WTC11 (cell line): ENCODE measurements around the gene EIF2AK3. TPM values are rescaled to one million over a fixed set of nuclear protein-coding genes. Genes with fewer than 3 reads are reported as not detected.
A peak's percentile ranks its signal among the peaks of the same experiment; 100 is the strongest.

Source experiments
- ATAC-seq: fragments of 200-7000 bp; cut with Tn5 transposase; 2 replicates; pipeline ENCODE4 v1.10.0; 2021; ENCODE audit warnings: mild to moderate bottlenecking, moderate library complexity
- Bru-seq: library from RNA; stranded (reverse); fragments of 400-500 nt; gene quantifications from one replicate; lab custom pipeline; 2021; lab: Mats Ljungman, UMichigan
- CTCF ChIA-PET: fragments of 300-600 bp; sonication (Branson Sonifier 250); formaldehyde crosslinking; loops from one replicate; lab custom pipeline; 2021; ENCODE audit warnings: antibody characterized with exemption; lab: Charles Lee
- POLR2A ChIA-PET: fragments of 350-600 bp; sonication (Branson Sonifier 250); formaldehyde crosslinking; loops from one replicate; lab custom pipeline; 2021; ENCODE audit warnings: antibody characterized with exemption; lab: Charles Lee
- DNase-seq: peaks from one replicate; pipeline ENCODE4 v3.0.0; 2021; ENCODE audit warnings: low spot score
- H3K27ac Mint-ChIP-seq: 2 replicates; pipeline ENCODE4 v1.8.0; 2021; ENCODE audit warnings: mixed read lengths
- H3K27me3 Mint-ChIP-seq: 2 replicates; pipeline ENCODE4 v1.8.0; 2021; ENCODE audit warnings: low read depth, mild to moderate bottlenecking, moderate library complexity, mixed read lengths
- H3K36me3 Mint-ChIP-seq: 2 replicates; pipeline ENCODE4 v1.8.0; 2021; ENCODE audit warnings: mixed read lengths
- H3K4me1 Mint-ChIP-seq: 2 replicates; pipeline ENCODE4 v1.8.0; 2022; ENCODE audit warnings: mixed read lengths
- H3K4me3 Mint-ChIP-seq: 2 replicates; pipeline ENCODE4 v1.8.0; 2021; ENCODE audit warnings: mild to moderate bottlenecking, moderate library complexity, mixed read lengths
- H3K9me3 Mint-ChIP-seq: 2 replicates; pipeline ENCODE4 v1.8.0; 2021; ENCODE audit warnings: mixed read lengths
- ETV6 ChIP-seq: sonication (generic); formaldehyde crosslinking; IDR thresholded peaks from 2 replicates; pipeline ENCODE4 v1.8.1; 2022; ENCODE audit warnings: mild to moderate bottlenecking, missing genetic modification reagents
- HMGXB4 ChIP-seq: sonication (generic); formaldehyde crosslinking; IDR thresholded peaks from 2 replicates; pipeline ENCODE4 v1.8.1; 2023; ENCODE audit warnings: mild to moderate bottlenecking, moderate library complexity, missing genetic modification reagents
- IRF2 ChIP-seq: sonication (generic); formaldehyde crosslinking; IDR thresholded peaks from 2 replicates; pipeline ENCODE4 v1.8.0; 2022; ENCODE audit warnings: low read depth, missing genetic modification reagents, borderline replicate concordance
- JAZF1 ChIP-seq: fragments of 250-450 bp; sonication (Bioruptor Pico); IDR thresholded peaks from 2 replicates; pipeline ENCODE4 v1.9.0; 2021; ENCODE audit warnings: moderate library complexity, mild to moderate bottlenecking, inconsistent platforms
- JUN ChIP-seq: sonication (generic); formaldehyde crosslinking; IDR thresholded peaks from 2 replicates; pipeline ENCODE4 v1.8.0; 2023; ENCODE audit warnings: mild to moderate bottlenecking, missing genetic modification reagents
- MAX ChIP-seq: sonication (generic); formaldehyde crosslinking; IDR thresholded peaks from 2 replicates; pipeline ENCODE4 v1.8.0; 2022; ENCODE audit warnings: mild to moderate bottlenecking, missing genetic modification reagents
- TEAD1 ChIP-seq: sonication (generic); formaldehyde crosslinking; IDR thresholded peaks from 2 replicates; pipeline ENCODE4 v1.8.0; 2022; ENCODE audit warnings: mild to moderate bottlenecking, missing genetic modification reagents
- ZBTB43 ChIP-seq: sonication (generic); formaldehyde crosslinking; IDR thresholded peaks from 2 replicates; pipeline ENCODE4 v1.8.1; 2023; ENCODE audit warnings: mild to moderate bottlenecking, missing genetic modification reagents
- ZNF121 ChIP-seq: sonication (generic); formaldehyde crosslinking; IDR thresholded peaks from 2 replicates; pipeline ENCODE4 v1.8.0; 2023; ENCODE audit warnings: missing genetic modification reagents
- ZNF396 ChIP-seq: fragments of 250-450 bp; sonication (Bioruptor Pico); IDR thresholded peaks from 2 replicates; pipeline ENCODE4 v1.8.0; 2021; ENCODE audit warnings: mild to moderate bottlenecking, moderate library complexity, borderline replicate concordance
- ZNF671 ChIP-seq: fragments of 250-450 bp; sonication (Bioruptor Pico); IDR thresholded peaks from 2 replicates; pipeline ENCODE4 v1.8.0; 2021; ENCODE audit warnings: mild to moderate bottlenecking
- long read RNA-seq, 3 experiments: library from RNA in 1 of 3; library from capped mRNA in 1 of 3; library from polyadenylated mRNA in 1 of 3; unstranded in 2 of 3; stranded (forward) in 1 of 3; transcript quantifications; one replicate each; pipeline ENCODE4 v2.0.0, GENCODE V29; 2021
- total RNA-seq: library from RNA; stranded (reverse); gene quantifications from 3 replicates; pipeline ENCODE4 v1.2.3, GENCODE V29; 2021
- TF ChIP-seq, protein P1 (sequence below): sonication (generic); formaldehyde crosslinking; IDR thresholded peaks from 2 replicates; pipeline ENCODE4 v1.8.1; 2023; ENCODE audit warnings: mild to moderate bottlenecking, missing genetic modification reagents, moderate library complexity
- TF ChIP-seq, protein P2 (sequence below): fragments of 200-600 bp; IDR thresholded peaks from 2 replicates; pipeline ENCODE4 v1.8.0; 2022; ENCODE audit warnings: antibody characterized with exemption
- TF ChIP-seq, protein P3 (sequence below): sonication (generic); formaldehyde crosslinking; IDR thresholded peaks from 2 replicates; pipeline ENCODE4 v1.8.0; 2023; ENCODE audit warnings: missing genetic modification reagents, mild to moderate bottlenecking, borderline replicate concordance
- TF ChIP-seq, protein P4 (sequence below): fragments of 250-450 bp; sonication (Bioruptor Pico); IDR thresholded peaks from 2 replicates; pipeline ENCODE4 v1.8.0; 2021; ENCODE audit warnings: mild to moderate bottlenecking
- TF ChIP-seq, protein P5 (sequence below): fragments of 250-450 bp; sonication (Bioruptor Pico); IDR thresholded peaks from 2 replicates; pipeline ENCODE4 v1.9.0; 2021; ENCODE audit warnings: mild to moderate bottlenecking

Gene EIF2AK3
- total RNA-seq, result 14.6 to 20.8 TPM (median 16.3 TPM) in 3 replicates
- Bru-seq, nascent RNA, result percentile 78 among the genes with signal in this experiment
- long read RNA-seq, experiment 1, full-length matches to known transcripts, result 60 of 95 reads
- long read RNA-seq, experiment 1, partial matches to known transcripts, result 17 of 95 reads
- long read RNA-seq, experiment 1, other reads (novel, unspliced or antisense), result 18 of 95 reads
- long read RNA-seq, experiment 2, full-length matches to known transcripts, result 7 of 27 reads
- long read RNA-seq, experiment 2, partial matches to known transcripts, result 9 of 27 reads
- long read RNA-seq, experiment 2, other reads (novel, unspliced or antisense), result 11 of 27 reads
- long read RNA-seq, experiment 3, result 0 reads

- H3K27me3 Mint-ChIP-seq, result no peaks in the 10 kb centered on the region
- H3K4me1 Mint-ChIP-seq, result peaks cover 46% of the 10 kb centered on the region
- H3K4me3 Mint-ChIP-seq, result peak within 1 kb of the TSS; percentile 94
- H3K9me3 Mint-ChIP-seq, result no peaks in the 10 kb centered on the region
- ChIA-PET POLR2A (interaction anchor here (1.0 to 1.6 kb wide), 3 partner anchors 32 to 124 kb away, joined by 3 to 5 read pairs (median 3); no protein-coding TSS in a partner anchor), CTCF (interaction anchor here (0.7 to 2.4 kb wide), 3 partner anchors 42 to 567 kb away, joined by 3 to 5 read pairs (median 4); no protein-coding TSS in a partner anchor)
- peak within 1 kb of the TSS; percentile 97 for H3K27ac Mint-ChIP-seq
- peak; percentile 98 for DNase-seq
- peak; percentile 88 for ATAC-seq
- H3K36me3 Mint-ChIP-seq, result no peaks in the 10 kb centered on the region
- TF ChIP-seq MAX, result peak; percentile 26; the same call in 1 of the 2 replicates
- TF ChIP-seq IRF2 (CRISPR knock-in tag), result no peak
- TF ChIP-seq, protein P1, sequence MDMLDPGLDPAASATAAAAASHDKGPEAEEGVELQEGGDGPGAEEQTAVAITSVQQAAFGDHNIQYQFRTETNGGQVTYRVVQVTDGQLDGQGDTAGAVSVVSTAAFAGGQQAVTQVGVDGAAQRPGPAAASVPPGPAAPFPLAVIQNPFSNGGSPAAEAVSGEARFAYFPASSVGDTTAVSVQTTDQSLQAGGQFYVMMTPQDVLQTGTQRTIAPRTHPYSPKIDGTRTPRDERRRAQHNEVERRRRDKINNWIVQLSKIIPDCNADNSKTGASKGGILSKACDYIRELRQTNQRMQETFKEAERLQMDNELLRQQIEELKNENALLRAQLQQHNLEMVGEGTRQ, result no peak
- no peak for TF ChIP-seq ZNF396 (CRISPR knock-in tag)
- no peak for TF ChIP-seq JAZF1 (CRISPR knock-in tag)
- TF ChIP-seq TEAD1 (CRISPR knock-in tag), result no peak
- peak; percentile 61 for TF ChIP-seq HMGXB4 (CRISPR knock-in tag)
- TF ChIP-seq, protein P2, sequence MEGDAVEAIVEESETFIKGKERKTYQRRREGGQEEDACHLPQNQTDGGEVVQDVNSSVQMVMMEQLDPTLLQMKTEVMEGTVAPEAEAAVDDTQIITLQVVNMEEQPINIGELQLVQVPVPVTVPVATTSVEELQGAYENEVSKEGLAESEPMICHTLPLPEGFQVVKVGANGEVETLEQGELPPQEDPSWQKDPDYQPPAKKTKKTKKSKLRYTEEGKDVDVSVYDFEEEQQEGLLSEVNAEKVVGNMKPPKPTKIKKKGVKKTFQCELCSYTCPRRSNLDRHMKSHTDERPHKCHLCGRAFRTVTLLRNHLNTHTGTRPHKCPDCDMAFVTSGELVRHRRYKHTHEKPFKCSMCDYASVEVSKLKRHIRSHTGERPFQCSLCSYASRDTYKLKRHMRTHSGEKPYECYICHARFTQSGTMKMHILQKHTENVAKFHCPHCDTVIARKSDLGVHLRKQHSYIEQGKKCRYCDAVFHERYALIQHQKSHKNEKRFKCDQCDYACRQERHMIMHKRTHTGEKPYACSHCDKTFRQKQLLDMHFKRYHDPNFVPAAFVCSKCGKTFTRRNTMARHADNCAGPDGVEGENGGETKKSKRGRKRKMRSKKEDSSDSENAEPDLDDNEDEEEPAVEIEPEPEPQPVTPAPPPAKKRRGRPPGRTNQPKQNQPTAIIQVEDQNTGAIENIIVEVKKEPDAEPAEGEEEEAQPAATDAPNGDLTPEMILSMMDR, result no peak
- TF ChIP-seq, protein P3, sequence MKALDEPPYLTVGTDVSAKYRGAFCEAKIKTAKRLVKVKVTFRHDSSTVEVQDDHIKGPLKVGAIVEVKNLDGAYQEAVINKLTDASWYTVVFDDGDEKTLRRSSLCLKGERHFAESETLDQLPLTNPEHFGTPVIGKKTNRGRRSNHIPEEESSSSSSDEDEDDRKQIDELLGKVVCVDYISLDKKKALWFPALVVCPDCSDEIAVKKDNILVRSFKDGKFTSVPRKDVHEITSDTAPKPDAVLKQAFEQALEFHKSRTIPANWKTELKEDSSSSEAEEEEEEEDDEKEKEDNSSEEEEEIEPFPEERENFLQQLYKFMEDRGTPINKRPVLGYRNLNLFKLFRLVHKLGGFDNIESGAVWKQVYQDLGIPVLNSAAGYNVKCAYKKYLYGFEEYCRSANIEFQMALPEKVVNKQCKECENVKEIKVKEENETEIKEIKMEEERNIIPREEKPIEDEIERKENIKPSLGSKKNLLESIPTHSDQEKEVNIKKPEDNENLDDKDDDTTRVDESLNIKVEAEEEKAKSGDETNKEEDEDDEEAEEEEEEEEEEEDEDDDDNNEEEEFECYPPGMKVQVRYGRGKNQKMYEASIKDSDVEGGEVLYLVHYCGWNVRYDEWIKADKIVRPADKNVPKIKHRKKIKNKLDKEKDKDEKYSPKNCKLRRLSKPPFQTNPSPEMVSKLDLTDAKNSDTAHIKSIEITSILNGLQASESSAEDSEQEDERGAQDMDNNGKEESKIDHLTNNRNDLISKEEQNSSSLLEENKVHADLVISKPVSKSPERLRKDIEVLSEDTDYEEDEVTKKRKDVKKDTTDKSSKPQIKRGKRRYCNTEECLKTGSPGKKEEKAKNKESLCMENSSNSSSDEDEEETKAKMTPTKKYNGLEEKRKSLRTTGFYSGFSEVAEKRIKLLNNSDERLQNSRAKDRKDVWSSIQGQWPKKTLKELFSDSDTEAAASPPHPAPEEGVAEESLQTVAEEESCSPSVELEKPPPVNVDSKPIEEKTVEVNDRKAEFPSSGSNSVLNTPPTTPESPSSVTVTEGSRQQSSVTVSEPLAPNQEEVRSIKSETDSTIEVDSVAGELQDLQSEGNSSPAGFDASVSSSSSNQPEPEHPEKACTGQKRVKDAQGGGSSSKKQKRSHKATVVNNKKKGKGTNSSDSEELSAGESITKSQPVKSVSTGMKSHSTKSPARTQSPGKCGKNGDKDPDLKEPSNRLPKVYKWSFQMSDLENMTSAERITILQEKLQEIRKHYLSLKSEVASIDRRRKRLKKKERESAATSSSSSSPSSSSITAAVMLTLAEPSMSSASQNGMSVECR (CRISPR knock-in tag), result peak; percentile 91; the same call in 1 of the 2 replicates
- TF ChIP-seq, protein P4, sequence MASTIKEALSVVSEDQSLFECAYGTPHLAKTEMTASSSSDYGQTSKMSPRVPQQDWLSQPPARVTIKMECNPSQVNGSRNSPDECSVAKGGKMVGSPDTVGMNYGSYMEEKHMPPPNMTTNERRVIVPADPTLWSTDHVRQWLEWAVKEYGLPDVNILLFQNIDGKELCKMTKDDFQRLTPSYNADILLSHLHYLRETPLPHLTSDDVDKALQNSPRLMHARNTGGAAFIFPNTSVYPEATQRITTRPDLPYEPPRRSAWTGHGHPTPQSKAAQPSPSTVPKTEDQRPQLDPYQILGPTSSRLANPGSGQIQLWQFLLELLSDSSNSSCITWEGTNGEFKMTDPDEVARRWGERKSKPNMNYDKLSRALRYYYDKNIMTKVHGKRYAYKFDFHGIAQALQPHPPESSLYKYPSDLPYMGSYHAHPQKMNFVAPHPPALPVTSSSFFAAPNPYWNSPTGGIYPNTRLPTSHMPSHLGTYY (CRISPR knock-in tag), result no peak
- no peak for TF ChIP-seq ZNF671 (CRISPR knock-in tag)
- TF ChIP-seq ZBTB43 (CRISPR knock-in tag), result 0 out of 2 replicates have a peak, but pooled peaks have one; percentile 41
- TF ChIP-seq ETV6 (CRISPR knock-in tag), result no peak
- TF ChIP-seq JUN (CRISPR knock-in tag), result no peak; the same call in 1 of the 2 replicates
- TF ChIP-seq ZNF121 (CRISPR knock-in tag), result no peak
- TF ChIP-seq, protein P5, sequence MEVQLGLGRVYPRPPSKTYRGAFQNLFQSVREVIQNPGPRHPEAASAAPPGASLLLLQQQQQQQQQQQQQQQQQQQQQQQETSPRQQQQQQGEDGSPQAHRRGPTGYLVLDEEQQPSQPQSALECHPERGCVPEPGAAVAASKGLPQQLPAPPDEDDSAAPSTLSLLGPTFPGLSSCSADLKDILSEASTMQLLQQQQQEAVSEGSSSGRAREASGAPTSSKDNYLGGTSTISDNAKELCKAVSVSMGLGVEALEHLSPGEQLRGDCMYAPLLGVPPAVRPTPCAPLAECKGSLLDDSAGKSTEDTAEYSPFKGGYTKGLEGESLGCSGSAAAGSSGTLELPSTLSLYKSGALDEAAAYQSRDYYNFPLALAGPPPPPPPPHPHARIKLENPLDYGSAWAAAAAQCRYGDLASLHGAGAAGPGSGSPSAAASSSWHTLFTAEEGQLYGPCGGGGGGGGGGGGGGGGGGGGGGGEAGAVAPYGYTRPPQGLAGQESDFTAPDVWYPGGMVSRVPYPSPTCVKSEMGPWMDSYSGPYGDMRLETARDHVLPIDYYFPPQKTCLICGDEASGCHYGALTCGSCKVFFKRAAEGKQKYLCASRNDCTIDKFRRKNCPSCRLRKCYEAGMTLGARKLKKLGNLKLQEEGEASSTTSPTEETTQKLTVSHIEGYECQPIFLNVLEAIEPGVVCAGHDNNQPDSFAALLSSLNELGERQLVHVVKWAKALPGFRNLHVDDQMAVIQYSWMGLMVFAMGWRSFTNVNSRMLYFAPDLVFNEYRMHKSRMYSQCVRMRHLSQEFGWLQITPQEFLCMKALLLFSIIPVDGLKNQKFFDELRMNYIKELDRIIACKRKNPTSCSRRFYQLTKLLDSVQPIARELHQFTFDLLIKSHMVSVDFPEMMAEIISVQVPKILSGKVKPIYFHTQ, result no peak
Observed at GRCh38 chr2:88627055-88627855, at the start of gene EIF2AK3. Gene EIF2AK3 (minus strand): TSS chr2:88627464. CDS start chr2:88627274, 190 bp downstream.
